ENCODE results near the gene RAP1A. TPM values are rescaled to one million over a fixed set of nuclear protein-coding genes. Genes with fewer than 3 reads are reported as not detected.

RAP1A gene
- total RNA-seq, 1 experiment from 2014 or later: 26.7 TPM

DNA sequence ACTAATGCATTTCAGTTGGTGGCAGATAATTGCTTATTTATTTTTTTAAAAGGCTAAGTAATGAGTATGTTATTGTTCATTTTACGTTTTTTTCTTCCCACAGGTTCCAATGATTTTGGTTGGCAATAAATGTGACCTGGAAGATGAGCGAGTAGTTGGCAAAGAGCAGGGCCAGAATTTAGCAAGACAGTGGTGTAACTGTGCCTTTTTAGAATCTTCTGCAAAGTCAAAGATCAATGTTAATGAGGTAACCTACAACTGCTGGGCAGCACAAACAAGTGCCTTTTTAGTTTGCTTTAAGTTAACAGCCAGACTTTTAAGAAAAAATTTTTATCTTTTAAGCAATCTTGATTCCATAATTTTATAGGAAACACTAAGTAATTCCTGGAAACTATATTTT lies 84.7 kb downstream of the RAP1A start:
- Histone ChIP-seq H2BK20ac (ENCODE audit: low read depth, low read length, poor library complexity, severe bottlenecking) (no peak overlapping the region), H3K79me2 (ENCODE audit: insufficient read depth, low read length) (no peaks in the 10 kb centered on the region), H3K4ac (ENCODE audit: low read depth, low read length) (no peak overlapping the region), H3T11ph (ENCODE audit: low read length) (no peak overlapping the region), H3K14ac (ENCODE audit: insufficient read depth, low read length) (no peak overlapping the region), H3K56ac (ENCODE audit: insufficient read length, low read depth, low read length) (no peak overlapping the region), H2BK120ac (ENCODE audit: low read depth, low read length, poor library complexity, severe bottlenecking) (no peak overlapping the region), H2BK5ac (ENCODE audit: insufficient read length, low read length) (no peak overlapping the region), H3K23ac (ENCODE audit: insufficient read length, low read depth, low read length) (no peak overlapping the region), H4K5ac (ENCODE audit: insufficient read length, low read depth, low read length) (no peak overlapping the region), H3K23me2 (ENCODE audit: insufficient read length, low read depth, low read length, poor library complexity, severe bottlenecking) (no peaks in the 10 kb centered on the region), H3K18ac (ENCODE audit: insufficient read length, low read depth, low read length) (no peak overlapping the region), H3K4me2 (ENCODE audit: insufficient read depth, insufficient read length, low read length) (no peak overlapping the region), H3K9ac (ENCODE audit: extremely low read depth, insufficient read length, low read length) (no peak overlapping the region), H4K20me1 (ENCODE audit: control insufficient read depth, insufficient read depth, insufficient read length) (no peaks in the 10 kb centered on the region), H2BK12ac (ENCODE audit: insufficient read length, low read depth, low read length) (no peak overlapping the region), H2AFZ (ENCODE audit: low read length) (no peak overlapping the region), H3K9me3 (ENCODE audit: control insufficient read depth, low read depth, low read length) (no peaks in the 10 kb centered on the region), H3K27me3 (ENCODE audit: insufficient read depth, low read length) (no peaks in the 10 kb centered on the region), H2BK15ac (ENCODE audit: low read depth, low read length) (no peak overlapping the region), H2AK5ac (ENCODE audit: insufficient read length, low read length) (no peak overlapping the region), H4K91ac (ENCODE audit: insufficient read length, low read depth, low read length) (no peak overlapping the region), H3K4me1 (ENCODE audit: insufficient read depth, low read length) (no peaks in the 10 kb centered on the region), H3K79me1 (ENCODE audit: insufficient read depth, low read depth, low read length, poor library complexity, severe bottlenecking) (no peaks in the 10 kb centered on the region), H3K27ac (ENCODE audit: insufficient read length, low read depth, low read length) (no peak overlapping the region), H4K8ac (replicated peaks; ENCODE audit: insufficient read length, low read depth, low read length) (no peak overlapping the region)
- H3K4me3 Mint-ChIP-seq: no peak overlapping the region
- TF ChIP-seq, protein P1, sequence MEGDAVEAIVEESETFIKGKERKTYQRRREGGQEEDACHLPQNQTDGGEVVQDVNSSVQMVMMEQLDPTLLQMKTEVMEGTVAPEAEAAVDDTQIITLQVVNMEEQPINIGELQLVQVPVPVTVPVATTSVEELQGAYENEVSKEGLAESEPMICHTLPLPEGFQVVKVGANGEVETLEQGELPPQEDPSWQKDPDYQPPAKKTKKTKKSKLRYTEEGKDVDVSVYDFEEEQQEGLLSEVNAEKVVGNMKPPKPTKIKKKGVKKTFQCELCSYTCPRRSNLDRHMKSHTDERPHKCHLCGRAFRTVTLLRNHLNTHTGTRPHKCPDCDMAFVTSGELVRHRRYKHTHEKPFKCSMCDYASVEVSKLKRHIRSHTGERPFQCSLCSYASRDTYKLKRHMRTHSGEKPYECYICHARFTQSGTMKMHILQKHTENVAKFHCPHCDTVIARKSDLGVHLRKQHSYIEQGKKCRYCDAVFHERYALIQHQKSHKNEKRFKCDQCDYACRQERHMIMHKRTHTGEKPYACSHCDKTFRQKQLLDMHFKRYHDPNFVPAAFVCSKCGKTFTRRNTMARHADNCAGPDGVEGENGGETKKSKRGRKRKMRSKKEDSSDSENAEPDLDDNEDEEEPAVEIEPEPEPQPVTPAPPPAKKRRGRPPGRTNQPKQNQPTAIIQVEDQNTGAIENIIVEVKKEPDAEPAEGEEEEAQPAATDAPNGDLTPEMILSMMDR (conservative IDR thresholded peaks at IDR 0.05): no peak
- no peak for DNase-seq
- no peaks in the 10 kb centered on the region for H3K4me1 Mint-ChIP-seq
- no peaks in the 10 kb centered on the region for H3K9me3 Mint-ChIP-seq
- no CpG with 5 or more reads among the region's 2 CpGs for WGBS (ENCODE audit: extremely low coverage, insufficient read length, low lambda C conversion rate)
- peaks cover 16 to 45% (median 44%) of the 10 kb centered on the region in 3 experiments for H3K36me3 Mint-ChIP-seq (ENCODE audit: insufficient read depth in 1 of 3, low read depth in 3 of 3)
- H3K27ac Mint-ChIP-seq: no peak overlapping the region
- H3K27me3 Mint-ChIP-seq (ENCODE audit: low read depth): no peaks in the 10 kb centered on the region
